Measurements from ENCODE around the gene DNAJC11.

- TF ChIP-seq, protein P1, sequence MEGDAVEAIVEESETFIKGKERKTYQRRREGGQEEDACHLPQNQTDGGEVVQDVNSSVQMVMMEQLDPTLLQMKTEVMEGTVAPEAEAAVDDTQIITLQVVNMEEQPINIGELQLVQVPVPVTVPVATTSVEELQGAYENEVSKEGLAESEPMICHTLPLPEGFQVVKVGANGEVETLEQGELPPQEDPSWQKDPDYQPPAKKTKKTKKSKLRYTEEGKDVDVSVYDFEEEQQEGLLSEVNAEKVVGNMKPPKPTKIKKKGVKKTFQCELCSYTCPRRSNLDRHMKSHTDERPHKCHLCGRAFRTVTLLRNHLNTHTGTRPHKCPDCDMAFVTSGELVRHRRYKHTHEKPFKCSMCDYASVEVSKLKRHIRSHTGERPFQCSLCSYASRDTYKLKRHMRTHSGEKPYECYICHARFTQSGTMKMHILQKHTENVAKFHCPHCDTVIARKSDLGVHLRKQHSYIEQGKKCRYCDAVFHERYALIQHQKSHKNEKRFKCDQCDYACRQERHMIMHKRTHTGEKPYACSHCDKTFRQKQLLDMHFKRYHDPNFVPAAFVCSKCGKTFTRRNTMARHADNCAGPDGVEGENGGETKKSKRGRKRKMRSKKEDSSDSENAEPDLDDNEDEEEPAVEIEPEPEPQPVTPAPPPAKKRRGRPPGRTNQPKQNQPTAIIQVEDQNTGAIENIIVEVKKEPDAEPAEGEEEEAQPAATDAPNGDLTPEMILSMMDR (IDR thresholded peaks at IDR 0.05) = no peak
- TF ChIP-seq POLR2A (IDR thresholded peaks at IDR 0.05) = no peak
- no peak for TF ChIP-seq EP300 (IDR thresholded peaks at IDR 0.05)
These were observed 23.0 kb upstream of the DNAJC11 start for GRCh38 chr1:6724517-6725141.
